ENCODE measurements around the gene FHIT. TPM values are rescaled to one million over a fixed set of nuclear protein-coding genes. Genes with fewer than 3 reads are reported as not detected.

FHIT gene
- total RNA-seq, 4 donors from 2014 or later = 3.5 to 17.0 (median 16.7) TPM

- H3K27me3 ChIP-seq = no peaks in the 10 kb centered on the region
- H3K27ac ChIP-seq = no peak overlapping the region
- no peak for TF ChIP-seq CTCF (IDR thresholded peaks at IDR 0.05)
- no peak for TF ChIP-seq POLR2A (IDR thresholded peaks at IDR 0.05)
- DNase-seq = no peak
- no peaks in the 10 kb centered on the region for H3K36me3 ChIP-seq
- H3K4me1 ChIP-seq = no peaks in the 10 kb centered on the region
- peaks cover 0 to 3% (median 0%) of the 10 kb centered on the region in 4 donors for H3K9me3 ChIP-seq
- H3K4me3 ChIP-seq = no peak overlapping the region
These were observed 592.2 kb downstream of the FHIT start for GRCh38 chr3:60659098-60659497.

GRCh38 chr3:60657972-60658371 is 593.3 kb downstream of the FHIT start:
- Histone ChIP-seq H3K9me3 (peaks cover 0 to 3% (median 0%) of the 10 kb centered on the region in 4 donors), H3K4me3 (no peak overlapping the region), H3K4me1 (no peaks in the 10 kb centered on the region), H3K27me3 (no peaks in the 10 kb centered on the region), H3K36me3 (no peaks in the 10 kb centered on the region), H3K27ac (no peak overlapping the region)
- TF ChIP-seq POLR2A (IDR thresholded peaks at IDR 0.05) (no peak), CTCF (IDR thresholded peaks at IDR 0.05) (no peak)
- no peak for DNase-seq

- no peak overlapping the region for H3K27ac ChIP-seq
- H3K4me3 ChIP-seq = no peak overlapping the region
- H3K4me1 ChIP-seq = no peaks in the 10 kb centered on the region
- DNase-seq = no peak
- H3K9me3 ChIP-seq = no peaks in the 10 kb centered on the region
- no peaks in the 10 kb centered on the region for H3K27me3 ChIP-seq
- H3K36me3 ChIP-seq = no peaks in the 10 kb centered on the region
- no peak for TF ChIP-seq POLR2A (IDR thresholded peaks at IDR 0.05)
- no peak for TF ChIP-seq CTCF (IDR thresholded peaks at IDR 0.05)
These were observed 598.4 kb downstream of the FHIT start for GRCh38 chr3:60652829-60653228.

- H3K9me3 ChIP-seq = no peaks in the 10 kb centered on the region
- no peaks in the 10 kb centered on the region for H3K27me3 ChIP-seq
- no peak for TF ChIP-seq CTCF (IDR thresholded peaks at IDR 0.05)
- no peak for TF ChIP-seq POLR2A (IDR thresholded peaks at IDR 0.05)
- no peak for DNase-seq
- no peaks in the 10 kb centered on the region for H3K36me3 ChIP-seq
- H3K4me1 ChIP-seq = no peaks in the 10 kb centered on the region
- no peak overlapping the region for H3K27ac ChIP-seq
- H3K4me3 ChIP-seq = no peak overlapping the region
These were observed 599.5 kb downstream of the FHIT start for GRCh38 chr3:60651799-60652198.

GRCh38 chr3:60650171-60650570 is 601.1 kb downstream of the FHIT start:
- no peak overlapping the region for H3K27ac ChIP-seq
- H3K9me3 ChIP-seq = no peaks in the 10 kb centered on the region
- H3K36me3 ChIP-seq = no peaks in the 10 kb centered on the region
- TF ChIP-seq POLR2A (IDR thresholded peaks at IDR 0.05) (no peak), CTCF (IDR thresholded peaks at IDR 0.05) (no peak)
- H3K4me3 ChIP-seq = no peak overlapping the region
- H3K27me3 ChIP-seq = no peaks in the 10 kb centered on the region
- DNase-seq = no peak
- H3K4me1 ChIP-seq = no peaks in the 10 kb centered on the region

- Histone ChIP-seq H3K36me3 (no peaks in the 10 kb centered on the region), H3K4me1 (no peaks in the 10 kb centered on the region), H3K27ac (no peak overlapping the region), H3K9me3 (no peaks in the 10 kb centered on the region), H3K27me3 (no peaks in the 10 kb centered on the region), H3K4me3 (no peak overlapping the region)
- TF ChIP-seq CTCF (IDR thresholded peaks at IDR 0.05) (no peak), POLR2A (IDR thresholded peaks at IDR 0.05) (no peak)
- DNase-seq = no peak
These were observed 605.5 kb downstream of the FHIT start for GRCh38 chr3:60645801-60646200.

All from Peyer's patch (tissue), 4 donors.